Smooth muscle cell (in vitro differentiated cells): ENCODE results near the gene WDR1. TPM values are rescaled to one million over a fixed set of nuclear protein-coding genes. Genes with fewer than 3 reads are reported as not detected.
A peak's percentile ranks its signal among the peaks of the same experiment; 100 is the strongest.

Source experiments
- DNase-seq: peaks from one replicate; lab custom pipeline; 2025; ENCODE audit not compliant: unreplicated experiment; lab: John Stamatoyannopoulos, UW
- H2AFZ ChIP-seq: fragments of 200-600 bp; sonication (generic); 2 replicates; pipeline ENCODE4 v1.6.0; 2016; ENCODE audit warnings: antibody characterized with exemption, low read depth, mild to moderate bottlenecking
- H3F3A ChIP-seq: fragments of 200-600 bp; sonication (generic); 2 replicates; pipeline ENCODE4 v1.6.0; 2017; ENCODE audit warnings: antibody characterized with exemption, low read depth
- H3K27ac ChIP-seq: fragments of 200-600 bp; sonication (generic); 2 replicates; pipeline ENCODE4 v1.5.1; 2016; ENCODE audit warnings: low read depth, mild to moderate bottlenecking
- H3K27me3 ChIP-seq: fragments of 200-600 bp; sonication (generic); 2 replicates; pipeline ENCODE4 v1.6.1; 2016; ENCODE audit warnings: low read depth, mild to moderate bottlenecking
- H3K36me3 ChIP-seq: fragments of 200-600 bp; sonication (generic); 2 replicates; pipeline ENCODE4 v1.5.1; 2016; ENCODE audit warnings: low read depth
- H3K4me1 ChIP-seq: fragments of 200-600 bp; sonication (generic); 2 replicates; pipeline ENCODE4 v1.5.1; 2016; ENCODE audit warnings: low read depth
- H3K4me2 ChIP-seq: fragments of 200-600 bp; sonication (generic); 2 replicates; pipeline ENCODE4 v1.6.0; 2016; ENCODE audit warnings: mild to moderate bottlenecking
- H3K4me3 ChIP-seq: fragments of 200-600 bp; sonication (generic); 2 replicates; pipeline ENCODE4 v1.5.1; 2016; ENCODE audit warnings: mild to moderate bottlenecking
- H3K79me2 ChIP-seq: fragments of 200-600 bp; sonication (generic); 2 replicates; pipeline ENCODE4 v1.6.0; 2016; ENCODE audit warnings: low read depth, mild to moderate bottlenecking
- H3K9ac ChIP-seq: fragments of 200-600 bp; sonication (generic); 2 replicates; pipeline ENCODE4 v1.6.0; 2016; ENCODE audit warnings: low read depth
- H3K9me3 ChIP-seq: fragments of 200-600 bp; sonication (generic); replicated peaks from 2 replicates; pipeline ENCODE4 v1.5.1; 2016; ENCODE audit warnings: low read depth
- H4K20me1 ChIP-seq: fragments of 200-600 bp; sonication (generic); 2 replicates; pipeline ENCODE4 v1.6.0; 2016; ENCODE audit warnings: low read depth
- WGBS: methylation state at CpG from one replicate; pipeline ENCODE4 v1.1.7; 2016; ENCODE audit warnings: low lambda C conversion rate; 5-methylcytosine and 5-hydroxymethylcytosine counted together
- polyA plus RNA-seq: library from polyadenylated mRNA; unstranded; fragments of >200 nt; fragmentation: Nextera tagmentation; extraction: Ambion mirVana; gene quantifications from 2 replicates; pipeline ENCODE4 v1.2.1, GENCODE V29; 2016
- total RNA-seq: library from RNA; depleted of rRNA; stranded (reverse); fragments of >200 nt; gene quantifications from 2 replicates; pipeline ENCODE4 v1.2.3, GENCODE V29; 2014
- TF ChIP-seq, protein P1 (sequence below): fragments of 200-600 bp; sonication (generic); IDR thresholded peaks from 2 replicates; pipeline ENCODE4 v1.5.1; 2017; ENCODE audit warnings: borderline replicate concordance, mild to moderate bottlenecking, antibody characterized with exemption; ENCODE audit not compliant: insufficient read depth, poor library complexity, severe bottlenecking

WDR1 gene
- total and polyA plus RNA-seq, 2 experiments from 2014 or later: 259 to 273 TPM

DNA sequence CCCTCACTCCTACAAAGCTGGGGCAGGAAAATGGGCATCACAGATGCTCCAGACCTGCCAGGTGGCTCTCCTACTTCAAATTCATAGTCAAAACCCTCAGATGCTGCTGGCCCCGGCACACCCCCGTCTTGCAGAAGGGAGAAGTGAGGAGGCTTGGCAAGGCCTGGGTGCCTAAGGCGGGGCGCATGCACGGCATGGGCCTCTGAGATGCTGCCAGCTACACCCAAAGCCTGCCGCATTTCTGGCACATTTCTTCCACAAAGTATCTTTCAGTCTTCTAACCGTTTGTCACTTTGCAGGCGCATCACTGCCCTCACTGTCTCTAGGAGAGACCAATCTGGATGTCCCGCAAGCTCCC lies 19.6 kb downstream of the WDR1 start:
- Histone ChIP-seq H3K9me3 (no peaks in the 10 kb centered on the region), H3K27me3 (no peaks in the 10 kb centered on the region), H3K4me1 (peaks cover 27% of the 10 kb centered on the region), H3K4me3 (no peak overlapping the region), H4K20me1 (peaks cover 100% of the 10 kb centered on the region), H3K27ac (peak overlapping the region; percentile 98), H3K79me2 (peaks cover 69% of the 10 kb centered on the region), H3K4me2 (peak overlapping the region; percentile 54), H3K9ac (peak overlapping the region; percentile 89), H3F3A (peaks cover 40% of the 10 kb centered on the region), H3K36me3 (no peaks in the 10 kb centered on the region), H2AFZ (no peak overlapping the region)
- TF ChIP-seq, protein P1, sequence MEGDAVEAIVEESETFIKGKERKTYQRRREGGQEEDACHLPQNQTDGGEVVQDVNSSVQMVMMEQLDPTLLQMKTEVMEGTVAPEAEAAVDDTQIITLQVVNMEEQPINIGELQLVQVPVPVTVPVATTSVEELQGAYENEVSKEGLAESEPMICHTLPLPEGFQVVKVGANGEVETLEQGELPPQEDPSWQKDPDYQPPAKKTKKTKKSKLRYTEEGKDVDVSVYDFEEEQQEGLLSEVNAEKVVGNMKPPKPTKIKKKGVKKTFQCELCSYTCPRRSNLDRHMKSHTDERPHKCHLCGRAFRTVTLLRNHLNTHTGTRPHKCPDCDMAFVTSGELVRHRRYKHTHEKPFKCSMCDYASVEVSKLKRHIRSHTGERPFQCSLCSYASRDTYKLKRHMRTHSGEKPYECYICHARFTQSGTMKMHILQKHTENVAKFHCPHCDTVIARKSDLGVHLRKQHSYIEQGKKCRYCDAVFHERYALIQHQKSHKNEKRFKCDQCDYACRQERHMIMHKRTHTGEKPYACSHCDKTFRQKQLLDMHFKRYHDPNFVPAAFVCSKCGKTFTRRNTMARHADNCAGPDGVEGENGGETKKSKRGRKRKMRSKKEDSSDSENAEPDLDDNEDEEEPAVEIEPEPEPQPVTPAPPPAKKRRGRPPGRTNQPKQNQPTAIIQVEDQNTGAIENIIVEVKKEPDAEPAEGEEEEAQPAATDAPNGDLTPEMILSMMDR: no peak
- WGBS: 92% methylated on average over 9 of the region's 9 CpGs
- DNase-seq: no peak

DNA sequence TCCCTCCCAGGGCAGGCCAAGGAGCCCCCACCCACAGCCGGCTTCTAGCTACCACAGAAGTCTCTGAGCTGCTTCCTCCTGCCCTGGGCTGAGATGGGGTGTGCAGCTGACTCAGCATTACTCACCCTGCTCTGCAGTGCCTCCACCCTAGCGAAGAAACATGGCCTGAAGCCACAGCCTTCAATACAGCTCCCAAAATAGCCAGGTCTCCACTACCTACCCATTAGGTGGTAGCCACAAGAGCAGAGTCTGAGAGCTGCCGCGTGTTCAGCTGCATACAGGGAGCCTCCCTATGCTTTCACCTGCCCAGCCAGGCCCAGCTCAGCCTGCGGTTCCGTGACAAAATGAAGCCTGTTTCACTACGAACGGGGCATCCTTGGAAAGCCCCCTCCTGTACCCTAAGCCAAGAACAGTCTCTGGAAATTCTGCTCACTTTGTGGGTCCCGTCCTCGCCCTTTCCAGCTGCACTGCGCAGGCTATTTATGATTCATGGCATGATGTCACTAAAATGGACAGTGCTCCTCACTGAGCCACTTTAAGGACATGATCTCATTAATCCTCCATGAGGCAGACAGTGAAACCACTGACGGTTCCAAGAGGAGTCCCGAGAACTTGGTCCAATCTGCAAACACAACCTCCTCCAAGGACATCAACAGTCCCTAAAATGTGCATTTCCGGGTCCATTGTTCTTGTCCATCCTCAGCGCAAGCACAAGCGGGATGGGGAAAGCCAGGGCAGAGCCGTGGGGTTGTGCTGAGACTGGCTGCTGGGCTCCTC lies 20.2 kb downstream of the WDR1 start:
- no peaks in the 10 kb centered on the region for H3K36me3 ChIP-seq
- H3K4me1 ChIP-seq: peaks cover 27% of the 10 kb centered on the region
- TF ChIP-seq, protein P1: no peak
- peaks cover 100% of the 10 kb centered on the region for H4K20me1 ChIP-seq
- H3F3A ChIP-seq: peaks cover 40% of the 10 kb centered on the region
- H3K79me2 ChIP-seq: peaks cover 69% of the 10 kb centered on the region
- 45% methylated on average over 17 of the region's 17 CpGs for WGBS
- no peak overlapping the region for H2AFZ ChIP-seq
- H3K9ac ChIP-seq: peak overlapping the region; percentile 89
- H3K4me2 ChIP-seq: peak overlapping the region; percentile 61
- no peaks in the 10 kb centered on the region for H3K27me3 ChIP-seq
- peak overlapping the region; percentile 98 for H3K27ac ChIP-seq
- H3K4me3 ChIP-seq: no peak overlapping the region
- no peaks in the 10 kb centered on the region for H3K9me3 ChIP-seq
- DNase-seq: peak; percentile 49

DNA sequence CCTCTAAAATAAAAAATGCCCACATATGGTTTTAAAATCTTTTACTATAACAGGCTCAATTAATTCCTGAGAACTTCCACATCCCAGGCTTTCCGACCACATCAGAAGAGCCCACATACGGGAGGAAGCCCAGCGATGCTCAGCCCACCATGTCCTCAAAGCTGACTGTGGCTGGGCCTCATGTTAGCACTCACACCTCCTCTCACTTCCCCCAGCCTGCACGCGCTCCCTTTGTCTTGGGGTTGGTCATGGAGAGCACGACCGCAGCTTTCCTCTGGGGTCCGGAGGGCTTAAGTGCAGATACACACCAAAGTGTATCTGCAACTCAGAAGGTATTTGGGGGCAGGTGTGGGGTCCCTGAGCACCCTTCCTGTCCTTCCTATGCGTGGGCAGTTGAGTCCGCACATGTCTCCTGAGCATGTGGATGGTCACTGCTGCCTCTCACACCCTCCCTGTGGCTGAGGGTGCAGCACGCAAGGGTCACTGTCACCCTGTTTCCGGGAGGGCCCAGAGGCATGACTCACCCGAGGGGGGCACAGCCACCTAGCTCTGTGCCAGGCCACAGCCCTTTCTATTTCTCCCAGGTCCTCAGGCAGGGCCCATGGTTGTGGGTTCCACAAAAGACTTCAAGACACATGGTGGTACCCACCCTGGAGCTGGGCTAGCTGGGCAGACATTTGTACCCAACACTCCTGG lies 21.2 kb downstream of the WDR1 start:
- Histone ChIP-seq H3K36me3 (no peaks in the 10 kb centered on the region), H3K79me2 (peaks cover 71% of the 10 kb centered on the region), H4K20me1 (peaks cover 100% of the 10 kb centered on the region), H3K27me3 (no peaks in the 10 kb centered on the region), H3K4me1 (peaks cover 27% of the 10 kb centered on the region), H3K4me3 (no peak overlapping the region), H3K9ac (peak overlapping the region; percentile 89), H3F3A (peaks cover 40% of the 10 kb centered on the region), H3K27ac (peak overlapping the region; percentile 98), H3K4me2 (peak overlapping the region; percentile 61), H3K9me3 (no peaks in the 10 kb centered on the region), H2AFZ (no peak overlapping the region)
- TF ChIP-seq, protein P1: no peak
- 85% methylated on average over 13 of the region's 13 CpGs for WGBS
- no peak for DNase-seq
